HFFc6 (cell line): ENCODE data around the gene WDR72. TPM values are rescaled to one million over a fixed set of nuclear protein-coding genes. Genes with fewer than 3 reads are reported as not detected.

ENCODE experiments used
- DNase-seq: peaks from one replicate; pipeline ENCODE4 v3.0.0-alpha.2; 2018
- H3K27ac Mint-ChIP-seq: 2 replicates; pipeline ENCODE4 v1.8.0; 2020; ENCODE audit warnings: mild to moderate bottlenecking, mixed read lengths
- H3K27me3 Mint-ChIP-seq: 2 replicates; pipeline ENCODE4 v1.8.0; 2021; ENCODE audit warnings: mild to moderate bottlenecking, moderate library complexity, mixed read lengths; ENCODE audit not compliant: insufficient read depth
- H3K36me3 Mint-ChIP-seq: 2 replicates; pipeline ENCODE4 v1.8.0; 2021; ENCODE audit warnings: low read depth, mixed read lengths
- H3K4me1 Mint-ChIP-seq: 2 replicates; pipeline ENCODE4 v1.8.0; 2020; ENCODE audit warnings: low read depth, mixed read lengths
- H3K4me3 Mint-ChIP-seq: 2 replicates; pipeline ENCODE4 v1.8.0; 2020; ENCODE audit warnings: mild to moderate bottlenecking, moderate library complexity, mixed read lengths
- H3K9me3 Mint-ChIP-seq: 2 replicates; pipeline ENCODE4 v1.8.0; 2020; ENCODE audit warnings: mild to moderate bottlenecking, mixed read lengths
- CTCF ChIP-seq: fragments of 200-600 bp; sonication (generic); IDR thresholded peaks from 2 replicates; pipeline ENCODE4 v1.5.0; 2021; ENCODE audit warnings: antibody characterized with exemption, mild to moderate bottlenecking
- total RNA-seq, 6 experiments: library from RNA; stranded (reverse); fragmentation: NEBNext Ultra II Directional; extraction: Animal tissue kit (Norgen Biotek cat#: 25700); gene quantifications; 2 replicates in 1 of 6; 3 replicates in 5 of 6; pipeline ENCODE4 v1.2.3, GENCODE V29; 2021

Gene WDR72
- total RNA-seq, 6 experiments from 2014 or later: not detected

- Mint-ChIP-seq H3K4me3 (no peak overlapping the region), H3K36me3 (no peaks in the 10 kb centered on the region), H3K27ac (no peak overlapping the region), H3K4me1 (no peaks in the 10 kb centered on the region), H3K27me3 (no peaks in the 10 kb centered on the region), H3K9me3 (peaks cover 23% of the 10 kb centered on the region)
- no peak for TF ChIP-seq CTCF
- no peak for DNase-seq
Measured at GRCh38 chr15:53576841-53577240, 182.6 kb downstream of the WDR72 start.

DNA sequence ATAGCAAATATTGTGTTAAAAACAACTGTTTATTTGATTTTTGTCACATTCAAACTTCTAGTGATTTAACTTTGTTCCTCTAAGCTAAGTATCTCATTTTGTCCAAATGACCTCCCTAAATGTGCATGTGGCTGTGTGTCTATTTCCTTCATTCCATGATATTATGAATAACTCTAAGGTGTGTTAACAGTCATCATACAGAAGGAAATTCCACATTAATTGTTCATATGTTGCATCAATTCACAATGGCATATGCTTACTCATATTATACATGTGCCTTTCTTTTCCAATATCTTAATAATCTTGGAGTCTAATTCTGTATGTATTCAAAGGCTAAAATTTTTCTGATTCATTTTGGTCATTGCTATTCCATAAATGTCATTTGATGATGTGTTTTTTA is 186.4 kb downstream of the WDR72 start:
- no peaks in the 10 kb centered on the region for H3K36me3 Mint-ChIP-seq
- no peak overlapping the region for H3K27ac Mint-ChIP-seq
- no peak overlapping the region for H3K4me3 Mint-ChIP-seq
- DNase-seq: no peak
- no peaks in the 10 kb centered on the region for H3K27me3 Mint-ChIP-seq
- peaks cover 35% of the 10 kb centered on the region for H3K9me3 Mint-ChIP-seq
- TF ChIP-seq CTCF: no peak
- H3K4me1 Mint-ChIP-seq: no peaks in the 10 kb centered on the region

- H3K9me3 Mint-ChIP-seq: peaks cover 48% of the 10 kb centered on the region
- DNase-seq: no peak
- H3K4me1 Mint-ChIP-seq: no peaks in the 10 kb centered on the region
- TF ChIP-seq CTCF: no peak
- H3K4me3 Mint-ChIP-seq: no peak overlapping the region
- no peak overlapping the region for H3K27ac Mint-ChIP-seq
- H3K27me3 Mint-ChIP-seq: no peaks in the 10 kb centered on the region
- no peaks in the 10 kb centered on the region for H3K36me3 Mint-ChIP-seq
Measured at GRCh38 chr15:53569751-53570480, 189.5 kb downstream of the WDR72 start.

DNA sequence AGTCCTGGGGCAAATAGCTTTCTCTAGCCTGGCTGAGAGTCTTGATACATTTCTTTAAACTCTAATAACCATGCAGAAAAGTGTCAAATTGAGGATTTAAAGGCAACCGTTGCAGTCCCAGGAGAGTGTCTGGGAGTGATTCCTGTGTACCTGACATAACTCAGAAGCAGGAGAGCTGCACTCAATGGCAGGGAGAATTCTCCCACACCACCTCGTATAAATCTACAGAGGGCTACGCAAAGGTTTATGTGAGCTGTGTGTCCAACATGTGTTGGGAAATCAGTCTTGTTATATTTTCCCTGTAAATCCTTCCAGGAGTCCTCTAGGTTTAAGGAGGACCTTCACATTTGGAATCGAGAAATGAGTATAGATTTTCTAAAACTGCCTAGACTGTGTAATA is 192.6 kb downstream of the WDR72 start:
- Mint-ChIP-seq H3K4me1 (no peaks in the 10 kb centered on the region), H3K4me3 (no peak overlapping the region), H3K9me3 (peaks cover 47% of the 10 kb centered on the region), H3K36me3 (no peaks in the 10 kb centered on the region), H3K27me3 (no peaks in the 10 kb centered on the region), H3K27ac (no peak overlapping the region)
- DNase-seq: no peak
- TF ChIP-seq CTCF: no peak

- no peaks in the 10 kb centered on the region for H3K27me3 Mint-ChIP-seq
- H3K4me1 Mint-ChIP-seq: no peaks in the 10 kb centered on the region
- TF ChIP-seq CTCF: no peak
- H3K27ac Mint-ChIP-seq: no peak overlapping the region
- H3K4me3 Mint-ChIP-seq: no peak overlapping the region
- no peak for DNase-seq
- peaks cover 39% of the 10 kb centered on the region for H3K9me3 Mint-ChIP-seq
- no peaks in the 10 kb centered on the region for H3K36me3 Mint-ChIP-seq
Measured at GRCh38 chr15:53565721-53566120, 193.7 kb downstream of the WDR72 start.
